ENCODE data around the gene LYSMD3.
A peak's percentile ranks its signal among the peaks of the same experiment; 100 is the strongest.

Gene LYSMD3

DNA sequence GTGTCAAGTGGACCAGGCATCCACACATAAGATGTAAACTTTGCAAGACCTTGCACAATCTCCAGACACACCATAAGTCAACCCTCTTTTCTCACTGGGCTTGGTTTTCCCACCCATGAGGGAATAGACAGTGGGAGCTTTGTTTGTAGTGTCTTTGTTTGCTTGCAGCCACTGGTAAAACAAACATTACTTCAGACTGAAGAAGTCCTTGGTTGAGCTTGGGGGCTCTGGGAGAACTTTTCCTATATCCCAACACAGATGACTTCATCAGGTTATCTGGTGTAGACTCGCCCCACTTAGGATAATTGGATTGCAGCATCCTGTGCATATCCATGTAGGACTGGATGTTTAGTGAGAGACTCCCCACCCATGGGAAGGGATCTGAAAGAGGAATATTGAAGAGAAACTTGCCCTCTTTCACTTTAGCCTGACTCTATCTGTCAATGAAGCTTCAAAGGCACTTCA is 17.7 kb upstream of the LYSMD3 start:
- no peak for DNase-seq

DNA sequence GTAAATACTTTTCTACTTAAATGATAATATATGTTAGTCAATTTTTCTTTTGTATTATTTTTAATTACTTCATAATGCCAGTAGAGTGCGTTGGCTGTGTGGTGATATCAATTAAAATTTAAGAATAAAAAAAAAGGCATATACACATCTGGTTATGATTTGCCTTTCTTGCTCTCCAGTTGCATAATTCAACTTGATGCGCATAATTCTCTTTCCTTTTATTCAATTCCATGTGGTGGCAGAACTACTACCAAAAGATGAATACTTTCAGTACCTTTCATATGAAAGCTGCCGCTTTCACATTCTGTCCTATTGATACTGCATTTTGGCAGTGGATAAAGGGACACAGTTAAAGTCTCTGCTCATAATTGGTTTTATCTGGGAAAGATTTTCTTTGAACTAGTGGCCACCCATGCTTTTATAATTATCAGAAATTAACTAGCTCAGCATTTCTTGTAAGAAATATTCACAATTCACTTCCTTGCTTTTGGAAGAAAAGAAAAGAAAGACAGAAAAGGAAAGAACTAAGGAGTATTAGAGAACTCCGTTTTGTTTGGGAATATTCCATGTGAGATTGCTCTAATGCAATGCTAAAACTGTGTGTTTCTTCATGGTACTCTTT is 16.9 kb upstream of the LYSMD3 start:
- no peak for DNase-seq

DNA sequence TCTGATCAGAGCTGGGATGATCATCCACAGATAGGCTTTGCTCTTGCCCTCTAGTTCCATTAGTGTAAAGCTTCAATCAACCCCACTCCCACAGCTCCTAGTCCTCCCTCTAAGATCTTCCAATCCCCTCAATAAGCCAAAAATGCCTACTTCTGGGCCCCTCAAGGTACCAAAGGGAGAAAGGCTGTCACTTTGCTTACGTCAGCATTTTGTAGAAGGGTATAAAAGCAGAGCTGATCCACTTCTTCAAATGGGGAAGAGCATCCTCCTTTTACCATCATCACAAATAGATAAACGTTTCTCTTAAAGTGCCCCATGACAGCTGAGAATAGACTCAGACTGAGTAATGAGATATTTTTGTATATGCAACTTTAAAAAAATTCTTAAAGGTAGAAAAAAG is 16.1 kb upstream of the LYSMD3 start:
- DNase-seq, result no peak

DNA sequence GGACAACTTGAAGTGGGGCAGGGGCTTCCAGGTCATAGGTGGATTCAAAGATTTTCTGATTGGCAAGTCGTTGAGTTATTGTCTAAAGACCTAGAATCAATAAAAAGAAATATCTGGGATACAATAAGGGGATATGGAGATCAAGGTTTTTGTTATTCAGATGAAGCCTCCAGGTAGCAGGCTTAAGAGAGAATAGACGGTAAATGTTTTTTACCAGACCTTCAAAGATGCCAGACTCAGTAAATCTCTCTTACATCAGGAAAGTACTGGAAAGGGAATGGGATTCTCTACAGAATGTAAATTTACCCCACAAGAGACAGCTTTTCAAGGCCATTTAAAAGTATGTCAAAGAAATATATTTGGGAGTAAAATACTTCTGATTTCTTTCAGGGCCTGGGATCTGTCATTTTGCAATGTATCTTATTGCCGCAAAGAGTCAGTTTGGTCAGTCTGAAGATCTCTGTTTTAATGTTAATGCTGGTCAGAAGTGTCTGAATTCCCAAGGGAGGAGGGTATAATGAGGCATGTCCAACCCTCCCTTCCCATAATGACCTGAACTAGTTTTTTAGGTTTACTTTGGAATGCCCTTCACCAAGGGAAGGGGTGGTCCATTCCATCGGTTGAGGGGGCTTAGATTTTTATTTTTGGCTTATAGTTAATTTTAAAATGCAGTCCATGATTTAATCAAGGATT is 13.6 kb upstream of the LYSMD3 start:
- DNase-seq, result no peak

DNA sequence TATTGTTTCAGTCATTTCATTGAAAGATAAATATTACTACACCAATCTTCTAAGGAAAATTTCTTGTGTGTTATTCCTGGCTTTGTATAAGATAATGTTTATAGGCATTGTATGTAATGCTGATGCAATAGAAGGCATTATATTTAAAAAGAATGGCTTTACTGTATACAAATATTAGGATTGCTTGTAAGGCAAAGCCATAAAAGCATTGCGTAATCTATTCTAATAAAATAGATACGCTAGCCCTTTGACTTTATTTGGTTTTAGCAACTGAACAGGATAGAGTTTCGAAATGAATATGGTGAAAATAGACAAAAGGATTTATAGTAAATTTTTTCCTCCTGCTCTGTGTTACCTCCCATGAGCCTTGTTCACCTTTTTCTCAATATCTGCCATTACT is 5.5 kb upstream of the LYSMD3 start:
- no peak for DNase-seq

DNA sequence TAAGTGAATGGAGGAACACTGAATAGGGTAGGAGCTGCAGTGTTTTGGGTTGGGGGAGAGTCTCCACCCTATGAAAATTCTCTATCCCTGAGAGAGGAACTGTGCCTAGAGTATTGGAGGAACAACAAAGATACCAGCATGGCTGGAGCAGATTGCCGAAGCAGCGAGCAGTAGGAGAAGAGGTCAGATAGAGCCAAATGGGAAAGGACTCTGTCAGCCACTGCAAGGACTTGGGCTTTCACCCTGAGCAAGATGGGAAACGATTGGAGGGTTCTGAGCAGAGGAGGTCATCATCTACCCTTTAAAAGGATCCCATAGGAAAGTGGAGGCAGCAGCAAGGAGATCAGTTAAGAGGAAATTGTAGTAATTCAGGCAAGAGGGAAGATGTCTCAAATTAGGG is 4.4 kb upstream of the LYSMD3 start:
- DNase-seq, result no peak

DNA sequence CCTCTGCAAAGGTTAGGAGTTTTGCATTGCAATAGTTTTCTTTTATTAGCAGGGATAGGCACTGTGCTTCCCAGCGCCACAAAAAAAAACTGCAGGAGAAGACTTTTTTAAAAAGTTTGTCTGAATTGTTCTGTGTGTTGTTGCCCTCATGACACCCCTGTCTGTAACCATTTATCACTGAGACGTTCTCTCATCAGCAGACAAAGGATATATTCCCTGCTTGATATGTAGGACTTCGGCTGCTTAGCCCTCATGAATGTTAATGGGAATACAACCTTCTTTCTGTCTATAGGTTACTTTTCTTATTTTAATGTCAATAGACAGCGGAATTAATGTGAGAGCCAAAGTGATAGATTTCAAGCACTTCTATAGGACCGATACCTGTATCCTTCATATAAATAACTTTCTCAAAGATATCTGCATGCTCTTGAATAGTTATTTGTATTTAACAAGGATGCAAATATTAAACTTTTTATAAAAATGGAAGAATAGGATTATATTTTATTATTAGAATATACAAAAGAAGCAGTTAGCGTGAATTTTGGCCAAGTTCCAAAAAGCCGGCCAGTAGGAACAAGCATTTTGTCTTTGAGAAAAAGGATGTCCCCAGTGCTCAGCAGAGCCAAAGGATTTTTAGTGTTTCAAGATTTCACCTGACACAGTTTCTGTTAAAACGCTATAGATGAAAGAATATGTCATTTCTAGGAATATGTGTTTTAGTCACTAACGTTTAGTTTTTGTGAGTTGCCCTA is 1.5 kb upstream of the LYSMD3 start:
- no peak for DNase-seq

DNA sequence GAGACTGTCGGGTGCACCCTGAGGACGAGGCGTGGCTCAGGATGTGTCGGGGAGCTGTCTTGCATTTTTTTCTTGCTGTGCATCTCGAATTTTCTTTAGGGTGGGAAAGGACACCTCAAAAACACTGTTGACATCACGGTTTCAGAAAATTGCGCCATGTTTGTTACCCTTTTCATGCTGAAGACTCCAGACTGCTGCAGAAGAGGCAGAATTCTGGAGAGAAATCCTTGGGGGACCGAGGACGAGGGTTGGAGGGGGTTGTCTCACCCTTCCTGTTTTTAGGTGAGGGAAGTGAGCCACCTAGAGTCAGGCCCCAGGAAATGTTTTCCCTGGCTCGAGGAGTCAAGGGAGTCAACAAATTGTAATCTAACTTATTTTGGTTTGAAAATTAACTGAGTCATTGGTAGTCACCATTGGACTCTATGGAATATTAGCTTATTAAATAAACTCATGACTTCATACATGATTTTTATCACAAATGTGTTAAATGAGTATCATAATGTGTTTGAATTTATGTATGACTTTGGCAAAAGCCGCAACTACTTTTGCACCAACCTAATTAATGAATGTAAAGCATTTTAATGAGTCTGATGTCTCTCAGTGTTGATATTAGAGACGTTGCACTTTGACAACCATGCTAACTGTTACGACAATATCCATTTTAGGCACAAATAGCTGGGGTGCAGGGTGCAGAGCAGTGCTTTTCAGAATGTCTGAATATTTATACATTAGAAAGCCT is 724 bp upstream of the LYSMD3 start:
- peak; percentile 92 for DNase-seq

DNA sequence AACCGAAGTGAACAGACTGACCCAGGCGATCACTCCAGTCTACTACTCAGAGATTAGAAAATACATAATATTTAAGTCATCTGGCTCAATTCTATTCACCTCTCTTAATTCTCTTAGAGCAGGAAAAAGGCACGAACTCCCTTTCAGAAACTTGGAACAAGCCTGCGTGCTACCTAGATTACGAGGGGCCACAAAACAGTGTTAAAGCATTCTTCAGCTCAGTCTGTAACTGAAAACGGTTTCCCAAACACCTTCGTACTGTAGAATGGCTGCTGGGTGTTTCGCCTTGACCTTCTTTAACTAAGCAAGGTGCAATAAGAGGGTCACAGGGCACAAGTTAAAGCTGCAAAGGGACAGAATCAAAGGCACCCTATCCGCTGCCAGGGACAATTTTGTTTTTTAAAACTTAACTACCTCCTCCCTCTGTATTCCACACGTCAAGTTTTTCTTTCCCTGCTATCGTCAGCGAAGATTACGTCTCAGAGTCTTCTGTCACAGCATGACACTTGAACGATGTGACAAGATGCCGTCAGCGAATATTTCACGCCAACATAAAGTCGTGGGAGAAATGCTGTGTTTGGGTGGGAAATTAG is 687 bp downstream of the LYSMD3 start:
- DNase-seq, result peak; percentile 61

DNA sequence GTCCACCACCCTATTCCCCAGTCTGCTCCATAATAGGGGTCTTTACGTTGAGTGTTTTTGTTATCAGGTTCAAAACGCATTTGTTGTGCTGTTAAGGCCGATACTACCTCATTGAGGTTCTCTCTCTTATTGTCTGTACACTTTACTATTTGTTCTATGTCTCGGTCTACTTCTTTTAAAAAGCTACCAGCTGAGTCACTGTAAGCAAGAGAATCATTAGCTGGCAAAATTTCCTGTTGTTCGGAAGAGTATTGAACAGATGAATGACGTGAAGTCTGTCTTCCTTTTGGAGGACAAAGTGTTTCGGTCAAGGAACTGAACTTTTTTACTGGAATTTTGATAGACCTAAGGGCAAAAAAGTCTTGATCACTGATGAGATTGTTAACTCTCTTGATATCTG is 10.3 kb downstream of the LYSMD3 start:
- no peak for DNase-seq

DNA sequence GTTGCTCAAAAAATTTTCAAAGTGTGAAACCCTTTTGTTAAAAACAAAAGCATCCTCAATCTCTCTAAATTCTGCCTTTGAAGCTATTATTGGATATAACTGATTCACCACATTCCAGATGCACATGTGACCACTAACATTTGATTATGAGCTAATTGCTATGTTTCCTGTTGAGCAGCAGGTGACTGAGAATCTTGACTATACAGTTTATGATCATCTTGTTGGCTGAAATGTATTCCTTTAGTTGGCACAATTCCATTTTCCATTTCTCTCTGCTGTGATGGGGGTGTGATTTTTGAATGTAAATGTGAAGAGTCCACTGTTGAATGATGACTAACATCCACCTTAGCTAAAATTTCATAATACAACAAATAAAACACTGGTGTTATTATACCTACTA is 10.7 kb downstream of the LYSMD3 start:
- DNase-seq, result no peak

DNA sequence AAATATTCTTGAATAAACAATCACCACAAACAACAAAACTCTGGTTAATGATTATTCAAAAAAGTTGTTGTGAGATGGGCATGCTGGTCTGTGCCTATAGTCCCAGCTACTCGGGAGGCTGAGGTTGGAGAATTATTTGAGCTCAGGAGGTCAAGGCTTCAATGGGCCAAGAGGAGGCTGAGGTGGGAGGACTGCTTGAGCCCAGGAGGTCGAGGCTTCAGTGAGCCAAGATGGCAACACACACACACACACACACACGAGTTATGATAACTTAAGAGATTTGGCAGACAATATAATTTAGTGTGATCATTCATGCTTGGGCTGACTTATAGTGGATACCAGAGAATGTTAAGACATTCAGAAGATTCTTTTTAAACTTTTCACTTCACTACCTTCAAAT is 14.9 kb downstream of the LYSMD3 start:
- no peak for DNase-seq

DNA sequence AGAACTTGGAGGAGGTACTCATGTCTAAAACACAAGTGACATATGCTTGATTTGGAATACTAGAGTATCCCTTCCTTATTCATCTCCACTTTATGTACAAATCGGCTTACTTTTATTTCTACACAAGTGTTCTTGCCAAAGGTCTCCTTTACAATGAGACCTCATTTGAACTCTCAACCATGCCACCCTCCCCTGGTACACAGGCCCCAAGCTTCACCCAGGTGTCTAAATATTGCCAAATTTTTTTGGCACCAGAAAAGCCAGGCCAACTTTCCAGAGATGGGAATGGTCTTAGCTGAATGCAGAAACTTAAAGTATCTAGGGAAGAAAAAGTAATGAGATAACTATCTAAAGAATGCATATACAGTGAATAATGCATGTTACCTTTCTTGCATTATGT is 18.9 kb downstream of the LYSMD3 start:
- no peak for DNase-seq

DNA sequence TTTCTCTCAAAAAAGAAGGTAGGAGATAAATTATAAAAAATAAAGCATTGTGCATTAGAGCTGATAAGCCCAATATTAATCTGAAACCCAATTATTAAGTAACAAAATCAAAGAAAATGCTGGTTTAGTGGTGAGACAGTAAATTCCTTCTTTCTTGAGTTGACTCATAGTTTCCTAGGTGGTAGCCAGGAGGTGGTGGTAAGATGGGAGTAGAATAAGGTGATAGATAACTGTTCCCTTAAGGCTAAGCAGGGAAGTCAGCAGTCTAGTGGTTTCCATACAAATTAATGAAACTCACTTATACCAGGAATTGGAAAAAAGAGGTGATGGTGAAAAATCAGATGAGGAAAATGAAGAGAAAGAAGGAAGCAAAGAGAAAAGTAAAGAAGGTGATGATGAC is 23.2 kb downstream of the LYSMD3 start:
- no peak for DNase-seq

DNA sequence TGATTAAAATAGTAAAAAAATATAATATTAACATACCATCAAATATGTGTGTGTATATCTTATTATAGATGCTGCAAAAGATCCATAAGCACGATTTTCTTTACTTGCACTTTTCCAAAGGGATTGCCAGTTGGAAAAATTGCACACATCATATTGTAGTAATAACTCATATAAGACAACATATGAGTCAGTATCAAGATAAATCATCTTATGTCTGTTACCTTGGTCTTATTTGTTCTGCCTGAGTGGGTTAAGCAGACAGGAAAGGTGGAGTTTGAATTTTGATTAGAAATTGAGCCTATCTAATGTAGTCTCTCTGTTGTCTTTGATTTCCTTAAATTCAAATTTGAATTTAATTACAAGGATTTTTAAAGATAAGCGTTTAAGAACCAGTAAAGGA is 24.6 kb downstream of the LYSMD3 start:
- DNase-seq, result no peak

DNA sequence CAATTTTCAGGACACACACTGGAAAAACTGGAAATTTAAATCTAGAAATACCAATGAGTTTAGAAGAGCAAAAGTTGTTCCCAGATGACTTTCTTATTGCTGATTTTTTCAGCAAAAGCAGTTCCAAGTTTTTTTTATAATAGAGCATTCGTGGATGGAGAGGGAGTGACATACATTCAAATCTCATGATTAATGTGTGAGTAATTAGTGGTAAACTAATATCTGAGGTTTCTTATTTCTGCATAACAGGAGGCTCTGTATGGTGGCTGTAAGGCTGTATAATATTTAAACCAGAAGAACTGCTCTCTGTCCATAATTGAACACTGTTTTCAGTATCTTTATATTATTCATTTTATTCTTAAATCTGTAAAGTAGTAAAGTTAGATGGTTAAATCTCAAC is 25.8 kb downstream of the LYSMD3 start:
- DNase-seq, result no peak

DNA sequence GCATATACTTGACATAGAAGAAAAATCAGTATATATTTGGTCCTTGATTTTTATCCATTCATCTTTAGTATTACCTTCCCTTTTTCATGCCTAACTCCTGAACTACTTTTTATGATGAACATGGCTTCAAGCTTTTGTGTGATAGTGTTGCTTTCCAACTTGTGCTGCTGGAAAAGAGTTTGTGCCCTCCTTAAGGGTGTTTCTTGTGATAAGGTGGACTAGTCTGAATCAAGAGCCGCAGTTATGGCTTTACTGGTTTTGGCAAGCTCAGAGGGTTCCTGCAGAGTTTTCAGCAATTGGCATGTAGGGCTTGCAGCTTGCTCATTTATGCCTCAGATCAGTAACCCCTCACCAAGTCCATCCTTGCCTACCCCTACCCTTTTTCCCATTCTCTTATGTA is 34.2 kb downstream of the LYSMD3 start:
- DNase-seq, result no peak

DNA sequence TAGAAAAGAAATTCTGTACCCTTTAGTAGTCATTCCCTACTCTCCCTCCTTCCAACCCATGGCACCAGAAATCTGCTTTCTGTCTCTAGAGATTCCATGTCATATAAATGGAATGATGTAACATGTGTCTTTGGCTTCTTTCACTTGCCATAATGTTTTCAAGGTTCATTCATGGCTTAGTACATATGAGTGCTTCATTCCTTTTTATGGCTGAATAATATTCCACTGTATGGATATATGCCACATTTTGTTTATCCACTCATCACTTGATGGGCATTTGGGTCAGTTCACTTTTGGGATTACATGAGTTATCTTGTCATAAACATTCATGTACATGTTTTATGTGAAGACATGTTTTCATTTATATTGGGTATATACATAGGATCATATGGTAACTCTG is 35.3 kb downstream of the LYSMD3 start:
- no peak for DNase-seq

DNA sequence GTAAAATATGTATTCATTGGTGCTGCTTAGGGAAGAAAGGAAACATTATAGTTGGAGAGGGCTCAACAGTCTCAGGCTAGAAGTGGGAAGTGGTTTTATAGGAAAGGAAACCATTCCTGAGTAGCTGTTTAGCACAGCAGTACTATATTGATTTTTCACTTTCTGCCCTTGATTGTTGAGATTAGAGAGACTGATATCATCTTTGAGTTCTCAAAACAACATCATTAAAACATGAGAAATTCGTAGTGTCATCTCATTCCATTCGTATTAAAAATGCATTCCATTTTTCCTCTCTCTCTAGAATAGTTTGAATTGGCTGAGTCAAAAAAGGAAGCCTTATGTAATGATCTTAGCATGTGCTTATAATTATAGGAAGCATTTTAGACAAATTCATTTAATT is 40.6 kb downstream of the LYSMD3 start:
- DNase-seq, result no peak

DNA sequence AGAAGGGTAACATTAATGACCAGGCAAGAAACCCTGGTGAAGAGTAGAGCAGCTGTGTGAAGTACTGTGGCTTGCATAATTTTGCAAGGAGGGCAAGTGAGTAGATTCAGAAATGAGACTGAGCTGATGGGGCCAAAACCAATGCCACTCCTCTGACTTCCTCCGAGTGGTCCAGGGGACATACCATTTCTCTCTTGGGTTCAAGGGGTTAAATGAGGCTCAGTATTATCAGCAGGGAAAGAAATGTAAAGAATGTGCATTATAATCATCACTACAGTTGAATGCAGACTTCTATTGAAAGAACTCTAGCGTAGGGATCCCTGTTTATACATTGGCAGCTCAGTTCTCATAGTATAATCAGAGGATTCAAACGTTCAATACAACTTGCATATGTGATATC is 44.8 kb downstream of the LYSMD3 start:
- DNase-seq, result no peak

DNA sequence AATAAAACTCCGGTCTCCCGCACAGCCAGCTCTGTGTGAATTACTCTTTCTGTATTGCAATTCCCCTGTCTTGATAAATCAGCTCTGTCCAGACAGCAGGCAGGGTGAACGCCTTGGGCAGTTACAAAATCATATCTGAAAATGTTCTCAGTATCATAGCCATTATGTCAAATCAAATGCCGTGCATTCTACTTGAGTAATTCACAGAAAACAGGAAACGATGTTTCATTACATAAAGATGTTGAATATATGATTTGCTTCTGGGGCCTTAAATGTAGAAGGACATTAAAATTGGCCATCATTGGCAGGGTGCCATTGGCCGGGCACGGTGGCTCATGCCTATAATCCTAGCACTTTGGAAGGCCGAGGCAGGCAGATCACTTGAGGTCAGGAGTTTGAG is 46.2 kb downstream of the LYSMD3 start:
- DNase-seq, result no peak

DNA sequence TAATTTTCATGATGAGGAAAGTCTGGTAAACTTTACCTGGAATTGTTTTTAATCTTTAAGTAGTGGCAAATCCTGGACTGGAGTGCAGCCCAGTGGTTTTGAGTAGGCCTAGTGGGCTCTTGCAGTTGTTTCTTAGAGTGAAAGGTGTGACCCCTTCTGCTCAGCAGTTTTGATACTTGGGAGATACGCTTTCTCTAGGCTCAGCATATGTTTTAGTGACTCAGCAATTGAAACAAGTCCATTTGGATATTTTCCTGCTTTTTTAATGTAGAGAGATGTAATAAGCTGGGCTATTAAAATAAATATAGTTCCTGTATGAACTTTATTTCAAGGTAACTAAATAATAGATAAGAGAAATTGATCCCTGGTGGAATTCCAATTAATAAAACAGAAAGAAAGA is 48.7 kb downstream of the LYSMD3 start:
- DNase-seq, result no peak

Measured in retina (tissue), 1 donor.